GM23338 (cell line): Measurements from ENCODE around the gene ROBO3. TPM values are rescaled to one million over a fixed set of nuclear protein-coding genes. Genes with fewer than 3 reads are reported as not detected.
A peak's percentile ranks its signal among the peaks of the same experiment; 100 is the strongest.

Experiments
- ATAC-seq: fragments of 200-7000 bp; cut with Tn5 transposase; 3 replicates; pipeline ENCODE4 v1.9.1; 2020
- DNase-seq: peaks from one replicate; pipeline ENCODE4 v3.0.0-alpha.2; 2015; ENCODE audit warnings: low spot score
- H2AFZ ChIP-seq: fragments of 200-600 bp; sonication (generic); 2 replicates; pipeline ENCODE4 v1.8.0; 2016; ENCODE audit warnings: antibody characterized with exemption, mild to moderate bottlenecking, moderate library complexity
- H3F3A ChIP-seq: fragments of 200-600 bp; sonication (generic); replicated peaks from 2 replicates; pipeline ENCODE4 v1.8.0; 2017; ENCODE audit warnings: antibody characterized with exemption, mixed run types, low read depth
- H3K27ac ChIP-seq: fragments of 200-600 bp; sonication (generic); 2 replicates; pipeline ENCODE4 v1.6.1; 2016; ENCODE audit warnings: low read depth
- H3K27me3 ChIP-seq: fragments of 200-600 bp; sonication (generic); 2 replicates; pipeline ENCODE4 v1.8.0; 2016; ENCODE audit warnings: mild to moderate bottlenecking, mixed run types, moderate library complexity; ENCODE audit not compliant: insufficient read depth
- H3K36me3 ChIP-seq: fragments of 200-600 bp; sonication (generic); 2 replicates; pipeline ENCODE4 v1.8.0; 2016; ENCODE audit warnings: mild to moderate bottlenecking; ENCODE audit not compliant: insufficient read depth
- H3K4me1 ChIP-seq: fragments of 200-600 bp; sonication (generic); 2 replicates; pipeline ENCODE4 v1.8.0; 2016; ENCODE audit warnings: mild to moderate bottlenecking, moderate library complexity; ENCODE audit not compliant: insufficient read depth
- H3K4me2 ChIP-seq: fragments of 200-600 bp; sonication (generic); 2 replicates; pipeline ENCODE4 v1.7.1; 2017; ENCODE audit warnings: mixed run types
- H3K4me3 ChIP-seq: fragments of 200-600 bp; sonication (generic); 2 replicates; pipeline ENCODE4 v1.6.1; 2016; ENCODE audit warnings: mixed run types
- H3K79me2 ChIP-seq: fragments of 200-600 bp; sonication (generic); replicated peaks from 2 replicates; pipeline ENCODE4 v1.8.0; 2017; ENCODE audit warnings: mild to moderate bottlenecking; ENCODE audit not compliant: insufficient read depth
- H3K9me2 ChIP-seq: fragments of 200-600 bp; sonication (generic); 2 replicates; pipeline ENCODE4 v1.8.0; 2017; ENCODE audit not compliant: insufficient read depth
- H4K20me1 ChIP-seq: fragments of 200-600 bp; sonication (generic); replicated peaks from 2 replicates; pipeline ENCODE4 v1.8.0; 2017; ENCODE audit warnings: mild to moderate bottlenecking; ENCODE audit not compliant: insufficient read depth
- H3K27ac Mint-ChIP-seq: 2 replicates; pipeline ENCODE4 v1.8.0; 2020; ENCODE audit warnings: inconsistent platforms, mild to moderate bottlenecking, moderate library complexity, mixed read lengths
- H3K27me3 Mint-ChIP-seq: 3 replicates; pipeline ENCODE4 v1.8.0; 2022; ENCODE audit warnings: low read depth, mild to moderate bottlenecking, moderate library complexity, mixed read lengths, inconsistent platforms; ENCODE audit not compliant: insufficient read depth, poor library complexity
- H3K36me3 Mint-ChIP-seq: 3 replicates; pipeline ENCODE4 v1.8.0; 2021; ENCODE audit warnings: low read depth, mild to moderate bottlenecking, inconsistent platforms, moderate library complexity, mixed read lengths
- H3K4me1 Mint-ChIP-seq: 3 replicates; pipeline ENCODE4 v1.8.0; 2020; ENCODE audit warnings: mild to moderate bottlenecking, inconsistent platforms, mixed read lengths
- H3K4me3 Mint-ChIP-seq: 3 replicates; pipeline ENCODE4 v1.8.0; 2021; ENCODE audit warnings: moderate library complexity, mild to moderate bottlenecking, inconsistent platforms, mixed read lengths
- H3K9me3 Mint-ChIP-seq: 3 replicates; pipeline ENCODE4 v1.8.0; 2020; ENCODE audit warnings: moderate library complexity, mild to moderate bottlenecking, inconsistent platforms, mixed read lengths
- EZH2 ChIP-seq: fragments of 200-600 bp; sonication (generic); IDR thresholded peaks from one replicate; pipeline ENCODE4 v1.8.0; 2017; ENCODE audit warnings: antibody characterized with exemption, mild to moderate bottlenecking, low read depth; ENCODE audit not compliant: unreplicated experiment
- EZH2phosphoT487 ChIP-seq: fragments of 200-600 bp; sonication (generic); IDR thresholded peaks from one replicate; pipeline ENCODE4 v1.8.1; 2018; ENCODE audit warnings: antibody characterized with exemption; ENCODE audit not compliant: unreplicated experiment
- NANOG ChIP-seq: IDR thresholded peaks from 2 replicates; pipeline ENCODE4 v1.6.1; 2016; ENCODE audit warnings: antibody characterized with exemption, borderline replicate concordance
- ZNF114 ChIP-seq: fragments of 250-450 bp; sonication (Bioruptor Pico); IDR thresholded peaks from 2 replicates; pipeline ENCODE4 v1.5.0; 2020; ENCODE audit warnings: mild to moderate bottlenecking, moderate library complexity
- polyA plus RNA-seq: library from polyadenylated mRNA; unstranded; fragments of >200 nt; fragmentation: Nextera tagmentation; extraction: Ambion mirVana; gene quantifications from 2 replicates; pipeline ENCODE4 v1.2.1, GENCODE V29; 2016
- total RNA-seq: library from RNA; depleted of rRNA; stranded (reverse); fragments of >200 nt; shearing (Covaris generic); gene quantifications from 2 replicates; pipeline ENCODE4 v1.2.3, GENCODE V29; 2014
- TF ChIP-seq, protein P1 (sequence below): fragments of 250-450 bp; sonication (Bioruptor Pico); IDR thresholded peaks from 2 replicates; pipeline ENCODE4 v1.5.0; 2020; ENCODE audit warnings: mild to moderate bottlenecking, moderate library complexity

The ROBO3 gene
- total and polyA plus RNA-seq, 2 experiments from 2014 or later = 17.0 to 21.4 TPM

DNA sequence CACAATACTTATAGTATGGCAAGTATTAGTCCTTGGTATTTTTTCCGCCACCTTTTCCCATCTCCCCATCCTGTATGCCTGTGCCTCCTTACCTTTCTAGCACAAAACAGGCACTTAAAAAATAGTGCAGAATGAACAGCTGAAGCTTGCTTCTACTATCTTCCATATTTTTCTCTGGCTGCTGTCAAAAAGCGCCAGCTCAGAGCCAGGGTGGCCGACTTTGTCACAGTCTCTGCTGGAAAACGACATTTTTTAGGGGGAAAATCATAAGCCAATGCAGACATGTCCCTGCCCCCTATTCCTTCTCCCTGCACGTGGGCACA, 26.5 kb upstream of the ROBO3 start:
- no peaks in the 10 kb centered on the region for H3K36me3 ChIP-seq
- peaks cover 84% of the 10 kb centered on the region for H3K27me3 ChIP-seq
- ATAC-seq = no peak
- H3K9me2 ChIP-seq = no peaks in the 10 kb centered on the region
- Mint-ChIP-seq H3K9me3 (peaks cover 4% of the 10 kb centered on the region; the same call in 2 of the 3 replicates), H3K36me3 (no peaks in the 10 kb centered on the region), H3K27ac (no peak overlapping the region), H3K27me3 (peaks cover 23% of the 10 kb centered on the region), H3K4me1 (peaks cover 23% of the 10 kb centered on the region), H3K4me3 (peak overlapping the region; percentile 49; the same call in 2 of the 3 replicates)
- H2AFZ ChIP-seq = no peak overlapping the region; the same call in 1 of the 2 replicates
- DNase-seq = no peak
- H3K79me2 ChIP-seq = no peaks in the 10 kb centered on the region
- no peak overlapping the region for H3K27ac ChIP-seq
- H4K20me1 ChIP-seq = peaks cover 29% of the 10 kb centered on the region
- H3K4me1 ChIP-seq = peaks cover 20% of the 10 kb centered on the region
- peak overlapping the region; percentile 57 for H3K4me3 ChIP-seq
- TF ChIP-seq ZNF114 (CRISPR knock-in tag) (no peak), EZH2 (peak; percentile 30)
- TF ChIP-seq, protein P1, sequence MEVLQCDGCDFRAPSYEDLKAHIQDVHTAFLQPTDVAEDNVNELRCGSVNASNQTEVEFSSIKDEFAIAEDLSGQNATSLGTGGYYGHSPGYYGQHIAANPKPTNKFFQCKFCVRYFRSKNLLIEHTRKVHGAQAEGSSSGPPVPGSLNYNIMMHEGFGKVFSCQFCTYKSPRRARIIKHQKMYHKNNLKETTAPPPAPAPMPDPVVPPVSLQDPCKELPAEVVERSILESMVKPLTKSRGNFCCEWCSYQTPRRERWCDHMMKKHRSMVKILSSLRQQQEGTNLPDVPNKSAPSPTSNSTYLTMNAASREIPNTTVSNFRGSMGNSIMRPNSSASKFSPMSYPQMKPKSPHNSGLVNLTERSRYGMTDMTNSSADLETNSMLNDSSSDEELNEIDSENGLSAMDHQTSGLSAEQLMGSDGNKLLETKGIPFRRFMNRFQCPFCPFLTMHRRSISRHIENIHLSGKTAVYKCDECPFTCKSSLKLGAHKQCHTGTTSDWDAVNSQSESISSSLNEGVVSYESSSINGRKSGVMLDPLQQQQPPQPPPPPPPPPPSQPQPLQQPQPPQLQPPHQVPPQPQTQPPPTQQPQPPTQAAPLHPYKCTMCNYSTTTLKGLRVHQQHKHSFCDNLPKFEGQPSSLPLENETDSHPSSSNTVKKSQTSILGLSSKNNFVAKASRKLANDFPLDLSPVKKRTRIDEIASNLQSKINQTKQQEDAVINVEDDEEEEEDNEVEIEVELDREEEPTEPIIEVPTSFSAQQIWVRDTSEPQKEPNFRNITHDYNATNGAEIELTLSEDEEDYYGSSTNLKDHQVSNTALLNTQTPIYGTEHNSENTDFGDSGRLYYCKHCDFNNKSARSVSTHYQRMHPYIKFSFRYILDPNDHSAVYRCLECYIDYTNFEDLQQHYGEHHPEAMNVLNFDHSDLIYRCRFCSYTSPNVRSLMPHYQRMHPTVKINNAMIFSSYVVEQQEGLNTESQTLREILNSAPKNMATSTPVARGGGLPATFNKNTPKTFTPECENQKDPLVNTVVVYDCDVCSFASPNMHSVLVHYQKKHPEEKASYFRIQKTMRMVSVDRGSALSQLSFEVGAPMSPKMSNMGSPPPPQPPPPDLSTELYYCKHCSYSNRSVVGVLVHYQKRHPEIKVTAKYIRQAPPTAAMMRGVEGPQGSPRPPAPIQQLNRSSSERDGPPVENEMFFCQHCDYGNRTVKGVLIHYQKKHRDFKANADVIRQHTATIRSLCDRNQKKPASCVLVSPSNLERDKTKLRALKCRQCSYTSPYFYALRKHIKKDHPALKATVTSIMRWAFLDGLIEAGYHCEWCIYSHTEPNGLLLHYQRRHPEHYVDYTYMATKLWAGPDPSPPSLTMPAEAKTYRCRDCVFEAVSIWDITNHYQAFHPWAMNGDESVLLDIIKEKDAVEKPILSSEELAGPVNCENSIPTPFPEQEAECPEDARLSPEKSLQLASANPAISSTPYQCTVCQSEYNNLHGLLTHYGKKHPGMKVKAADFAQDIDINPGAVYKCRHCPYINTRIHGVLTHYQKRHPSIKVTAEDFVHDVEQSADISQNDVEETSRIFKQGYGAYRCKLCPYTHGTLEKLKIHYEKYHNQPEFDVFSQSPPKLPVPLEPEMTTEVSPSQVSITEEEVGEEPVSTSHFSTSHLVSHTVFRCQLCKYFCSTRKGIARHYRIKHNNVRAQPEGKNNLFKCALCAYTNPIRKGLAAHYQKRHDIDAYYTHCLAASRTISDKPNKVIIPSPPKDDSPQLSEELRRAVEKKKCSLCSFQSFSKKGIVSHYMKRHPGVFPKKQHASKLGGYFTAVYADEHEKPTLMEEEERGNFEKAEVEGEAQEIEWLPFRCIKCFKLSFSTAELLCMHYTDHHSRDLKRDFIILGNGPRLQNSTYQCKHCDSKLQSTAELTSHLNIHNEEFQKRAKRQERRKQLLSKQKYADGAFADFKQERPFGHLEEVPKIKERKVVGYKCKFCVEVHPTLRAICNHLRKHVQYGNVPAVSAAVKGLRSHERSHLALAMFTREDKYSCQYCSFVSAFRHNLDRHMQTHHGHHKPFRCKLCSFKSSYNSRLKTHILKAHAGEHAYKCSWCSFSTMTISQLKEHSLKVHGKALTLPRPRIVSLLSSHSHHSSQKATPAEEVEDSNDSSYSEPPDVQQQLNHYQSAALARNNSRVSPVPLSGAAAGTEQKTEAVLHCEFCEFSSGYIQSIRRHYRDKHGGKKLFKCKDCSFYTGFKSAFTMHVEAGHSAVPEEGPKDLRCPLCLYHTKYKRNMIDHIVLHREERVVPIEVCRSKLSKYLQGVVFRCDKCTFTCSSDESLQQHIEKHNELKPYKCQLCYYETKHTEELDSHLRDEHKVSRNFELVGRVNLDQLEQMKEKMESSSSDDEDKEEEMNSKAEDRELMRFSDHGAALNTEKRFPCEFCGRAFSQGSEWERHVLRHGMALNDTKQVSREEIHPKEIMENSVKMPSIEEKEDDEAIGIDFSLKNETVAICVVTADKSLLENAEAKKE = no peak
- peaks cover 28% of the 10 kb centered on the region; the same call in 1 of the 2 replicates for H3F3A ChIP-seq
- peak overlapping the region; percentile 81 for H3K4me2 ChIP-seq

DNA sequence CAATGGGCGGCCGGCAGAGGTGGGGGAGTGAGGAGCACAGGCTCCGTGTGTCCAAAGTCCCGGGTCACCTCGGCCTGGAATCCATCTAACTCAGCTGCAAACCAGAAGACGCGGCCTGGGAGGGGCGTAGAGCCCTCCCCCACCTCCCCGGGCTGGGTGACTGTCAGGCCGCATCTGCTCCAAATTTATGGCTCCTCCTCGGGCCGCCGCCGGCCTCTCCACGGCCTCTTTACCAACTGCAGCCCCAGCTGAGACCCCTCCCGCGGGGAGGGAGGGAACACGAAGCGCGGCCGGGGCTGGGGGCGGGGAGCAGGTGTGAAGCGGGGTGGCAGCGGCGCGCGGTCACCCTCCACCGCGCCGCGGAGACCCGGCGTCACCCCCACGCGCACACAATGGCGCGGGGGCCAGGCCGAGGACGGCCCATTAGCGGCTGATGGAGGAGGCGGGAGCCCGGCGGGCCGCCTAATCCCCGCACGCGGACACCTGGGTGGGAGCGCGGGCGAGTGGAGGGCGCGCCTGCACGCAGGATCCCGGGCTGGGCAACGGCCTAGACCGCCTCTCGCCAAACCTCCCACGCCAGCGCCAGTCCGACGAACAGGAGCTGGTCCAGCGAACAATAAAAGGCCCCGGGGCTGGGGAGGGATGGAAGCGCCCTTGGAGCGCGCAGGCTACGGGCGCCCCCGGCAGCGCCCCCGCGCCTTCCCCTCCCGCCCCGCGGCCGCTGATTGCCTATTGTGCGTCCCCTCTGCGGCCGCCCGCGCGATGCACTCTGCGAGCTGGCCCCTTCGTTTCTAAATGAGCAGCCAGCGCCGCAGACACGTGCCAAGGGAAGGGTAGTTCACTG, 25.9 kb upstream of the ROBO3 start:
- Histone ChIP-seq H3K27me3 (peaks cover 89% of the 10 kb centered on the region), H3F3A (peaks cover 28% of the 10 kb centered on the region; the same call in 1 of the 2 replicates), H3K36me3 (no peaks in the 10 kb centered on the region), H3K4me3 (peak overlapping the region; percentile 57), H3K4me2 (peak overlapping the region; percentile 81), H2AFZ (peak overlapping the region; percentile 72), H3K79me2 (no peaks in the 10 kb centered on the region), H3K27ac (no peak overlapping the region), H3K4me1 (peaks cover 20% of the 10 kb centered on the region), H3K9me2 (no peaks in the 10 kb centered on the region), H4K20me1 (peaks cover 34% of the 10 kb centered on the region)
- ATAC-seq (peak; percentile 35), DNase-seq (peak; percentile 59)
- H3K9me3 Mint-ChIP-seq = peaks cover 4% of the 10 kb centered on the region; the same call in 2 of the 3 replicates
- H3K36me3 Mint-ChIP-seq = no peaks in the 10 kb centered on the region
- peaks cover 23% of the 10 kb centered on the region for H3K4me1 Mint-ChIP-seq
- no peak overlapping the region for H3K27ac Mint-ChIP-seq
- H3K4me3 Mint-ChIP-seq = peak overlapping the region; percentile 62
- peaks cover 23% of the 10 kb centered on the region for H3K27me3 Mint-ChIP-seq
- TF ChIP-seq ZNF114 (CRISPR knock-in tag) (no peak), EZH2phosphoT487 (peak; percentile 77), NANOG (no peak), EZH2 (peak; percentile 87)
